Bronchial epithelial cell (primary cell): Measurements from ENCODE around the gene ASXL1. TPM values are rescaled to one million over a fixed set of nuclear protein-coding genes. Genes with fewer than 3 reads are reported as not detected.

Experiments used
- DNase-seq: peaks from one replicate; pipeline ENCODE4 v3.0.0-alpha.2; 2010; ENCODE audit warnings: low read depth
- FAIRE-seq: peaks from 2 replicates; lab custom pipeline; 2011; peaks lifted over from hg19 to GRCh38; lab: Jason Lieb, UNC
- H3K27me3 ChIP-seq: 2 replicates; pipeline ENCODE4 v1.5.1; 2011; ENCODE audit warnings: low read length; ENCODE audit not compliant: control insufficient read depth, insufficient read depth
- H3K36me3 ChIP-seq: 2 replicates; pipeline ENCODE4 v1.5.1; 2011; ENCODE audit warnings: low read length; ENCODE audit not compliant: control insufficient read depth, insufficient read depth
- H3K4me3 ChIP-seq: 2 replicates; pipeline ENCODE4 v1.5.1; 2011; ENCODE audit warnings: mild to moderate bottlenecking, low read depth, low read length, control low read depth
- CTCF ChIP-seq: IDR thresholded peaks from 2 replicates; pipeline ENCODE4 v1.5.1; 2011; ENCODE audit warnings: mild to moderate bottlenecking, moderate library complexity, low read length, control low read depth, inconsistent platforms; ENCODE audit not compliant: insufficient read depth, severe bottlenecking
- total RNA-seq: library from RNA; depleted of rRNA; stranded (reverse); fragments of >200 nt; gene quantifications from 2 replicates; pipeline ENCODE4 v1.2.1, GENCODE V29; 2014

ASXL1 gene
- total RNA-seq, 1 donor from 2014 or later = 17.6 TPM

DNA sequence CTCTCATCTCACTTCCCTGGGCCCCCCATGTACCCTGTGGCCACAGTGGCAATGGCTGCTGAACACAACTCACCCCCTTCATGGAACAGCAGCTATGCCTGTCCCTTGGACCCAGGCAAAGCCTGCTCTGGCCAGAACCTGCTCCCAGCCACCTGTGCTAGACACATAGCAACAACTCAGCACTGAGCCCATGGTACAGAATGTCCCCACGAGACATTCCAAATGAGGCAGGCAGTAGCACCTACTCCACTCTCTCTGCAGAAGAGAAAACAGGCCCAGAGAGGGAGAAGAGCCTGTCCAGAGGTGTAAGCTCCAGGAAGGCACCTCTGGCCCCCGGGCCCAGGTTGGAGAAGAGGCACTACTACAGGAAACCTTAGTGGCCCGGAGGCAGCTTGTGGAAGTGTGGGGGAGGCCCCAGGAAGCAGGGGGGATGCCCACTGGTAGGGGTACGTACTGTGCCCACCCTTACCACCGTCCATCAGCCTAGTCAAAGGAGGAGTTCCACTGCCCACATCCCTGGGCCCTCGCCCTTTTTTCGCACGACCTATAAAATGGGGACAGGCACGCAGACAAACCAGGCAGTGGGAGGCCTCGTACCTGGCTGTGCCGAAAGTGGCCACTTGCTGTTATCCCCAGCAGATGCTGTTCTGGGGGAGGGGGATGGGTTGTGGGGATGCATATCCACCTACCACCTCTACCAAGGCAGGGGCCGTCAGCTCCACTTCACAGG, 97.2 kb downstream of the ASXL1 start:
- Histone ChIP-seq H3K27me3 (no peaks in the 10 kb centered on the region), H3K4me3 (no peak overlapping the region), H3K36me3 (peaks cover 4% of the 10 kb centered on the region)
- DNase-seq (no peak), FAIRE-seq (no peak)
- no peak for TF ChIP-seq CTCF

GRCh38 chr20:32455901-32456701, 98.0 kb downstream of the ASXL1 start:
- DNase-seq (no peak), FAIRE-seq (no peak)
- H3K4me3 ChIP-seq = no peak overlapping the region
- no peak for TF ChIP-seq CTCF
- H3K36me3 ChIP-seq = peaks cover 4% of the 10 kb centered on the region
- H3K27me3 ChIP-seq = no peaks in the 10 kb centered on the region

- DNase-seq (no peak), FAIRE-seq (no peak)
- Histone ChIP-seq H3K27me3 (no peaks in the 10 kb centered on the region), H3K36me3 (peaks cover 1% of the 10 kb centered on the region), H3K4me3 (peak overlapping the region; percentile 35)
- peak; percentile 78 for TF ChIP-seq CTCF
Observed at GRCh38 chr20:32456869-32457478, 98.8 kb downstream of the ASXL1 start.

DNA sequence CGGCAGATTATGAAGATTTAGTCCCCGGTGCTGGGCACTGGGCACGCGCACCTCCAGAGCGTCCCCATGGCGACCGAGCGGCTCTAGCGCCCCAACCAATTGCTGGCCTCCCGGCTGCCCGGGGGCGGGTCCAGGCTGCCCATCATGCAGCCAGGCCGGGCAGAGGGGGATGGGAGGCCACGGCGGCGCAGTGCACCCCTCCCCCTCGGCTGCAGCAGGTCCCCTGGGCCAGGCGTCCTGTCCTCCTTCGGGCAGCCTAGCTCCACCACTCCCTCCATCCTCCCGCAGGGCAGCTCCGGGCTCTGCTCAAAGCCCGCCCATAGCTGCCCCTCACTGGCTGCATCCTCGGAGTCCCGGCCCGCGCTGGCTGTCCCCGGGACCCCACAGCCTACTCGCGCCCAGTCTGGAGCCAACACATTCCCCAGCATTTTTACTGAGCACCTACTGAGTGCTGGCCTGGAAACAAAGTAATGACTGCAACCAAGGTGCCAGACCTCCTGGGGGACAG, 99.4 kb downstream of the ASXL1 start:
- Histone ChIP-seq H3K4me3 (peak overlapping the region; percentile 35), H3K36me3 (no peaks in the 10 kb centered on the region), H3K27me3 (no peaks in the 10 kb centered on the region)
- DNase-seq (peak; percentile 22), FAIRE-seq (no peak)
- no peak for TF ChIP-seq CTCF

DNA sequence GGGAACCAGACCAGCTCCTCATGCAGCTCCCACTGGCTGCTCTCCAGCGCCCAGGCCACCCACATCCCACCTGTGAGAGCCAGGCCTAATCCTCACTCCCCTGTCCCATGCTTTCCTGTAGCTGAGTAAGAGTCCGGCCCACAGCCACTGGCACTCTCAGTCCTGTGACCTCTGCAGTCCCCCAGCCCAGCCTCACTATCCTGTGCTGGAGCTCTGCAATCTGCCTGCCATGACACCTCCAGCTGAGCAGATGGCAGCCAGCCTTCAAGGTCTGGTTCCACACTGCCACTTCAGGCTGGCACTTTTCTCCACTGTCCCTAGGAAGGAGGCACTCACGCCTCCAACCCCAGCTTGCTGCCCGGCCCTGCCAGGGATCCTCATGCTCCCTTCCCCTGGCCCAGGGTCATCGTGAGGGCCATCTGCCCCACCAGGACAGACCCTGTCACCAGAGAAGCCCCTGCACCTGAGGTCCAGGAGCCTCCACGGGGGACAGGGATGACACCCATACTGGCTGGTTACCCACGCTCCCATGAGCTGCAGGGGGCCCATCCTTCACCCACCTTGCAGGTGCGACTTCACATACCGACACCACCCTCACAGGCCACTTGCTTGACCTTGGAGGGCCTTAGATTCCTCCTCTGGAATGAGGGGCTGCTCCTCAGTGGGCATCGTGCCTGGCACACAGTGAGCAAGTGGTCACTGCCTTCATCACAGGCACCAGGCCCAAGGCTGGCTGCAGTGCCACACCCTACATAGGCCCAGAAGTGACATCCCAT, 100.1 kb downstream of the ASXL1 start:
- Histone ChIP-seq H3K27me3 (no peaks in the 10 kb centered on the region), H3K36me3 (no peaks in the 10 kb centered on the region), H3K4me3 (no peak overlapping the region)
- DNase-seq (no peak), FAIRE-seq (no peak)
- no peak for TF ChIP-seq CTCF
